22Rv1 (cell line): ENCODE results near the gene ADAMTS16.

ENCODE experiments used
- H3K27ac ChIP-seq: fragments of 450-650 bp; 2 replicates; pipeline ENCODE4 v1.5.1; 2017
- CTCF ChIP-seq: fragments of 450-650 bp; IDR thresholded peaks from 2 replicates; pipeline ENCODE4 v1.5.1; 2017; ENCODE audit warnings: mild to moderate bottlenecking
- ZFX ChIP-seq: fragments of 450-650 bp; IDR thresholded peaks from 2 replicates; pipeline ENCODE4 v1.6.1; 2017; ENCODE audit warnings: antibody characterized with exemption, borderline replicate concordance

The ADAMTS16 gene

DNA sequence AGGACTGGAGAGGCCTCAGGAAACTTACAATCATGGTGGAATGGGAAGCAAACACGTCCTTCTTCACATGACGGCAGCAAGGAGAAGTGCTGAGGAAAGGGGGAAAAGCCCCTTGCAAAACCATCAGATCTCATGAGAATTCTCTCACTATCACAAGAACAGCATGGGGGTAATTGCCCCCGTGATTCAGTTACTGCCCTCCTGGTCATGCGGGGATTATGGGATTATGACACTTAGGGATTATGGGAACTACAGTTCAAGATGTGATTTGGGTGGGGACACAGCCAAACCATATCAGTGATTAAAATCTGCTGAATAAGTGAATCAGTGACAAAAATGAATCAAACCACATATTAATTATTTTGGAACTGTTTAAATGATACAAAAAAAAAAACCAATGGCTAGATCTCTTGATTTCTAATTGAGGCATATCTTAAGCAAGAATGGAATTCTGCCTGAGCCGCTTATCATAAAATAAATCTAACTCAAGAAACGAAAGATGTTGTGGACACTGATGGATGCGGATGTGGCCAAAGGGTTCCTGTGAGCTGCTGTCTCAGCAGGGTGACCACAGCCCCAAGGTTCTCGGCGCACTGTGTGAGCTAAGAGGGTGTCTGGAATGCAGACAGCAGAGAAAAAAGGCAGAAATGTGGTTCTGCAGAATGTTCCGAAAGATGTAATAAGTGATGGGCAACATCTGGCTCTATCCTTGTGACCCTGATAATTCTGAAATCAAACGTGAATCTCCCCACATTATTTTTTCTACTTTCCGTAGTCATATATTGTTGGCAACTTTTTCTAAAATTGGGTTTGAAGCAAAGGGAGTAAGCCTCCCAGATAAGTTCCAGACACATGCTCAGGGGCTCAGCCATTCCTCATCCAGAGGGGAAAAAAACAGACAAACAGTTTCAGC lies 175.2 kb downstream of the ADAMTS16 start:
- TF ChIP-seq CTCF = no peak
- TF ChIP-seq ZFX = no peak
- H3K27ac ChIP-seq = no peak overlapping the region

DNA sequence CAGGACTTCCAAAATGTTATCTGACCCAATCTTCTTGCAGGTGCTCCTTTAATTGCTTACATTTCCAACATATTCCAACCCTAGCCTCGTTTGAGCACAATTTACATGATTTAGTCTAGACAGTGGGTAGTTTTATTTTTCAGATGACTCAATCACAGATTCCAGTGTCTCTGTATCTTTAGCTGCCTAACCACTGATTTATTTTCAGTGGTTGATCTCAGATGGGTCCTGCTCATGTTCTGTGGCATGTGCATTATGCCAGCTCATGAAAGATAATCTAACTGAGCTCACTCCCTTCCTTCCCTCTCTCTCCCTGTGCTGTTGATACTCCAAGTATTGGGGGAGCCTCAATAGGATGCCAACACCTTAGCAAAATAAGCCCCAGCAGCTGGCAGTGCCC lies 176.2 kb downstream of the ADAMTS16 start:
- no peak for TF ChIP-seq CTCF
- no peak overlapping the region for H3K27ac ChIP-seq

DNA sequence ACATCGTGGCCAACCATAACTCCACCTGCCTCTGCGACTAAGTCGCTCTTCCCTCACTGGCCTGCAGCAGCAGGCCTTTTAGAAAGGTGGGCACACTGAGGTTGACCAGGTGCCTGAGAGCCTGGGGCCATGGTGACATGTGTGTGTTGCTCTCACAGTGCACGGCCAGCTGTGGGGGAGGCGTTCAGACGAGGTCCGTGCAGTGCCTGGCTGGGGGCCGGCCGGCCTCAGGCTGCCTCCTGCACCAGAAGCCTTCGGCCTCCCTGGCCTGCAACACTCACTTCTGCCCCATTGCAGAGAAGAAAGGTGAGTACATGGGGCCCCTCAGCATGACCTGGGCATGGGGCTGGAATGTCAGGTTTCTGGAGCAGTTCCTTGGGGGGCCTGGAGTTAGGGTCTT lies 177.8 kb downstream of the ADAMTS16 start:
- H3K27ac ChIP-seq = no peak overlapping the region

GRCh38 chr5:5318426-5319190 lies 178.5 kb downstream of the ADAMTS16 start:
- no peak overlapping the region for H3K27ac ChIP-seq
- no peak for TF ChIP-seq ZFX
- TF ChIP-seq CTCF = no peak

More for the DNA sequence above, 177.8 kb downstream of the ADAMTS16 start:
- TF ChIP-seq CTCF (no peak), ZFX (no peak)

- no peak overlapping the region for H3K27ac ChIP-seq
- TF ChIP-seq CTCF (no peak), ZFX (no peak)
Measured at GRCh38 chr5:5320062-5320805, 180.1 kb downstream of the ADAMTS16 start.

GRCh38 chr5:5321137-5321536 lies 181.0 kb downstream of the ADAMTS16 start:
- H3K27ac ChIP-seq = no peak overlapping the region
- TF ChIP-seq CTCF (no peak), ZFX (no peak)
